NCI-H146 treated with DMSO at 0.1 percent for 48 hours (cell line): ENCODE results near the gene CASKIN2.

Experiments
- DNase-seq: peaks from one replicate; lab custom pipeline; 2025; ENCODE audit not compliant: unreplicated experiment; lab: John Stamatoyannopoulos, UW

CASKIN2 gene

DNA sequence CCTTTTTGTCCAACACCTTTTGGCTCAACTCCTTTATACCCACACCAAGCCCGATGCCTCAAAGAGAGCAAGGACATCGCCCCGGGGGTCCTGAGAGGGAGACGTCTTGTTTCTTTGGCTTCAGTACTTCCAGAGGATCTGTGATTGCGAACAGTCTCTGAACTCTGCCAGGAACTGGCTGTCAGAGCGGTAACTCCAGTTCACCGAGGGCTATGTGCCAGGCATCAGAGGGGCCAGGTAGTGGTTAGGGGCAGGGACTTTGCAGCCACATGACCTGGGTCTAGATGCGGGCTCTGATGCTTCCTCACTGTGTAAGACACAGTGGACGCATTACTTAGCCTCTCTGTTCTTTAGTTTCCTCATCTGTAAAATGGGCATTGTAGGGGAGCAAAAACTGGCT lies 31.8 kb upstream of the CASKIN2 start:
- no peak for DNase-seq

DNA sequence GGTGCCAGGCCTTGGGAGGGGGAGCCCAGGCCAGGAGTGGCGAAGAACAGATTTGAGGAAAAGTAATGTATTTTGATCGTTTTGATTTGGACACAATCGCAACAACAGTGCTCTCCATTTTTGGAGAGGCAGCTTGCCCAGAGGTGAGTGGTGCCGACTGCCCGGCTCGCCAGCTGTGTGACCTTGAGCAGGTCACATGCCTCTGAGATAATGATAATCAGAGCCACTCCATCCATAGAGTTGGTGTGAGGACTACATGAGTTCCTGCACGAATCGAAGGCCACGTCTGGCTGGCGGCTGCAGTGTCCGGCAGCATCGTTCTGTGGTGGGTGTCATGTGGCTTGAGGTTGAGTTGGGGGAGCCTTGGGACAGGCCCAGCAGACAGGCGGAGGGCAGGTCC lies 30.8 kb upstream of the CASKIN2 start:
- no peak for DNase-seq

DNA sequence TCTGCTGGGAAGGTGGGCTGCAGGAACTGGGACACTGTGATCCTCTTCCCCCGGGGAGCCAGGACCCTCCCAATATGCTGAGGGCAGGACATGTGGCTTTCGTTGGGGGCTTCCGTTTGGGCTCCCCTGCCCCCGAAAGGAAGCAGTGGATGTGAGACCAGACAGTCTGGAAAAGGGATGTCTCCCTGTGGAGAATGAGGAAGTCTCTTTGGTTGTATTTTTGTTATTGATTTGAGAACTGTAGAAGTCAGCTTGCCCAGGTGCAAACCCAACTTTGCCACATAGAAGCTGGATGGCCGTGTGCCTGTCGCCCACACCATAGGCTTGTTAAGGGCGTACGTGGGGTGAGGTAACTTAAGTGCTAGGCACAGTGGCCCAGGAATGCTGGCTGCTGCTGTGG lies 28.9 kb upstream of the CASKIN2 start:
- DNase-seq: no peak

DNA sequence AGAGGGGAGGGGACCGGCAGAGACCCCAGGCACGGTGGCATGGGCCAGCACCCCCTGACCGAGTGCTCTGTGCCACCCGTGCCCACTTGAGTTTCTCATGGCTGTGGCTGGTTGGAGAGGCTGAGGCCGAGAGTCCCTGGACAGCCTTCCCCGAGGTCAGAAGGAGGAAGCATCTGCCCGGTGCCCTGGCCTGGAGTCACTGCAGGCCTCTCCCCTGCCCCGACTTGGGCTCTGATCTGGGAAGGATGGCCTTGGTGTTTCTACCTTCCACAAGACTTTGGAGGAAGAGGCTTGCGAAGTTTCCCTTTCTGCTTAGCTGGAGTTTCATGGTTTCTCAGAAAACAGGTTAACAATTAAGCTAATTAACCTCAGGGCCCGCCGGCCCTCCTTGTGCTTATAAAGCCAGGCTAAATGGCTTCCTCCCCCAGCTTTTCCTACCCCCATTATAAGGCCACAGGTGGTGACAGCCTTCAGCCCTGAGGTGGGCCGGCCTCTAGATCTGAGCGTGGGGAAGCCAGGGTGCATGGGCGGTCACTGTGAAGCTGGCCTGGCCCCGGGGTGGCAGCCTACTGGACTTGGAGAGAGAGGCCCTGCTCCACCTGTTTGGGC lies 27.5 kb upstream of the CASKIN2 start:
- DNase-seq: no peak

DNA sequence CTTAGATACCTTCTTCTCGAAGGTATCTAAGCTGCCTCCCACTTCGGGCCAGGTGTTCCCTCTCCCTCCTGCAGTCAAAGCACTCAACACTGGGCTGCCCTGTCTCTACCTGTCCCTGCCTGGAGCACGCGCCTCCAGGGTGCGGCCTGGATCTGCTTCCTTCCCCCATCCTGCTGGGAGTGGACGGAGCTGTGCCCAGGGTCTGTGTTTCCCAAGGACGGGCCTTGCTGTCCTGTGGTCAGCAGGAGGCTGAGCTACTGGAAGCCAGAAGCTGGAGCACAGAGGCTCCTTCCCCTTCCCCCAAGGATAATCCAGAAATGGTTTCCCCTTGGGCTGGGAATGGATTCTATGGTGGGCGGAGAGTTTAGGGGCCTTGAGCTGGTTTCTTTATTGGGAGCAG lies 26.9 kb upstream of the CASKIN2 start:
- DNase-seq: no peak

DNA sequence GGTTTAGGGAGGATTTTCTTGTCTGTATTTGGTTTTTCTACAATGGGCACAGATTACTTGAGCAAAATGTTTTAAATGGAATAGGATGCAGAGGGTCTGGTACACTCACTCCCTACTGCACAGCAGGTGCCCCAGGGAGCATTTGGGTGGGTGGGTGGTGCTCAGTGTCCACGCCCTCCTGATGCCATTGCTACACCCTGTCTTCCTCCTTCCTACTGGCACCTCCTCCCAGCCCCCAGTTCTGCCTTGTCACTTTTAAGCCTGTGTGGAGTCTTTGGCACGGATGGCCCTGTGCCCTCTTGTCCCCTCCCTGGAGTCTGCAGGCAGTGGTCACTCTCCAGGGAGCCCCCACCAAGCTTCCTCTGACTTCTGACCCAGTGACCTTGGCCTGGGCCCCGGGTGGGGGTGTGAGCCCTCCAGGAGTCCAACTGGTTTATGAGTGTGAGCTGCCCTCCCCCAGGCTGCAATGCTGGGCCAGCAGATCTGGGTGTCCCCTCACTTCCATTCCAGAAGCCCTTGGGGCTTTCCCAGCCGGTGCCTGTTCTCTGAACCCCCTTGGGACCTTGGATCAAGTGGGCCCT lies 25.7 kb upstream of the CASKIN2 start:
- DNase-seq: no peak

DNA sequence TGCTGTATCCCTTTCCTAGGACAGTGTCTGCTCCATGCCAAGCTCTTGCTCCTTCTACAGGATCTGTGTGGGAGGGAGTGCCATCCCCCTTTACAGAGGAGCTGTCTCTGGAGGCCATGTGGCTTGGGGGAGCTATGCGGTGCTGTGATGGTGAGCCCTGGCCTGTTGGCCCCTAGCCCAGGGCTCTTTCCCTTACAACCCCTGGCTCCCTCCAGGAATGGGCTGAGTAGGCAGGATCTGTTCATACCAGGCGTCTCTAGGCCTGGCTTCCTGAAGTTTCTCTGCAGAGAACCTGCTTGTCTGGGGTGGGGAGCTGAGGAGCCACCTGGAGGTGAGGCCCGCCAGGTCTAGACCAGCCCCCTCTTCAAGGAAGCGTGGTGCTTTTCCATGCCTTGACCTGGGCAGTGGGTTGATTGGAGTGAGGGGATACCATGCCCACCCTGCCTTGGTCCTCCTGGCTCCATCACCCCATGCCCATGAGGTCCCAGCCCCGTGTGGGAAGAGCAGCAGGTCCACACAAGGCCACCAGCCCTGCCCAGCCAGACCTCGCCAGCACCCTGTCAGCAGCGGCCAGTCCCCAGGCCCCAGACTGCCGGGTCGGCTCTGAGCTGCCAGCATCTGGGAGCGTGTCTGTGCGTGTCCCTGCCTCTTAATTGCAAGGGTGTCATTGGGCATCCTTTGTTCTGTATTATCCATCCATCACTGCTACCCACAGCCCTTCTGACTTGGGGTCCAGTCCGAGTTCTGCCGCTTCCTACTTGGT lies 24.8 kb upstream of the CASKIN2 start:
- no peak for DNase-seq

DNA sequence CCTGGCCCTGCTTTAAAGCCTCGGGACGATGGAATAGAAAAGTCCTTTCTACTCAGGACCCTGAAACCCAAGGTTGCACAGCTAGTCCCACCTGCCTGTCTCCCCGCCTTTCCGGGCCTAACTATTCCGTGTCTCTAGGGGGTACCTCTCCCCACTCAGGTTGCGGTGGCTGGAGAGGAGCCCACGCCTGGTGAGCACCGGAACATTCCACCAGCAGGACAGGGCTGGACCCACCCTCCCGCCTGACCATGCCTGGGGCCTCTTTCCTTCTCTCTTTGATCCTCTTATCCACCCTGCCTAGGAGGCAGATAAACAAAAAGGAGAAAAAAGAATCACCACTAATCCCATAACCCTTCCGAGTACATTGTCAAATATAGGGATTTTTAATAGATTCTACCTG lies 21.0 kb upstream of the CASKIN2 start:
- DNase-seq: no peak

DNA sequence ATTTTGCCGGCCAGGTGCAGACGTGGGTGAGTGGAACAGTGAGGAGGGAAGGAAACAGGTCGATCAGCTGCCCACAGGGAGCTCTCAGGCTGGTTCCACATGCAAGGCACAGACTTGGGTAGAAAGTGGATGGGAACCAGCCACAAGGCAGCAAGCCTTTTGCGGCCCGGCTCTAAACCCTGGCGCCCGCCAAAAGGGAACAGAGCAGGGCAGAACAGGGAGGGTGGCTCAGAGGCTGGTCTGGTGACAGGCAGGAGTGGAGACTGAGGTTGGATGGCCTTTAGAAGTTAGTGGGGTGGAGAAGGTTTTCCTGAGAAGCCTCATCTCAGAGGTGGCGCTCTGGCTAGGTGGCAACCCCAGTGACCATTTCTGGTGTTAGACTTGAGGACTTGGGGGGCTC lies 20.5 kb upstream of the CASKIN2 start:
- DNase-seq: no peak

DNA sequence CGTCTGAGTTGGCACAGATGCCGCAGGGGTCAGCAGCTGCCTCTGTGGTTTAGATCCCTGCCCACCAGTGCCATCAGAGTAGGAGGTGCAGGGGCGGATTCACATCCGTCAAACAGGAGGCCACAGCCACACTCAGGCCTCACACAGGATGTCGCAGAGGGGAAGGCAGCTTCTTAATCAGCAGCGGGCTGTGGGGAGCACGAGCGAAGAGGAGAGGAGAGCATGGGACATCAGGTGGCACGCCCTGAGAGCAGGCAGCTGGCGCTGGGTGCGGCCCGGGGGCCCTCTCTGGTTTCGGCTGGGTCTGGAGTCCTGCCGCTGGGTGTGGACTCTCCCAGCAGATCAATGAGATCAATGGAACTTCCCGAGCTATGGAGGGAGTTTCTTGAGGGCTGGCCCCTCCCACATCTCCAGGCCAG lies 19.8 kb upstream of the CASKIN2 start:
- no peak for DNase-seq

DNA sequence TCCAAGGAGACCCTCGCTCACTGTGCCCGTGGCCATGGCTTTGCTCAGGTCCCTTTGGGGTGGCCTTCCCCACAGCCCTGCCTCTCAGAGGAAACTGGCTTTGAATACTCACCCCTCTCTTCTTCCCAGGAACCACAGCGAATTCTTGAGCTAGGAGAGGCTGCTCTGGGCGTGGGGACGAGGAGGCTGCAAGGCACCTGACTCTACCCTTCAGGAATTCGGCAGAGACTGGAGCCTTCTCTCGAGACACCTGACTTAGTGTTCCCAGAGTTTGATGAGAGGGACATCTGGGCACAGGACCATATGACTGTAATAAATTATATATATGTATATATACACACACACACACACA lies 16.4 kb upstream of the CASKIN2 start:
- no peak for DNase-seq

DNA sequence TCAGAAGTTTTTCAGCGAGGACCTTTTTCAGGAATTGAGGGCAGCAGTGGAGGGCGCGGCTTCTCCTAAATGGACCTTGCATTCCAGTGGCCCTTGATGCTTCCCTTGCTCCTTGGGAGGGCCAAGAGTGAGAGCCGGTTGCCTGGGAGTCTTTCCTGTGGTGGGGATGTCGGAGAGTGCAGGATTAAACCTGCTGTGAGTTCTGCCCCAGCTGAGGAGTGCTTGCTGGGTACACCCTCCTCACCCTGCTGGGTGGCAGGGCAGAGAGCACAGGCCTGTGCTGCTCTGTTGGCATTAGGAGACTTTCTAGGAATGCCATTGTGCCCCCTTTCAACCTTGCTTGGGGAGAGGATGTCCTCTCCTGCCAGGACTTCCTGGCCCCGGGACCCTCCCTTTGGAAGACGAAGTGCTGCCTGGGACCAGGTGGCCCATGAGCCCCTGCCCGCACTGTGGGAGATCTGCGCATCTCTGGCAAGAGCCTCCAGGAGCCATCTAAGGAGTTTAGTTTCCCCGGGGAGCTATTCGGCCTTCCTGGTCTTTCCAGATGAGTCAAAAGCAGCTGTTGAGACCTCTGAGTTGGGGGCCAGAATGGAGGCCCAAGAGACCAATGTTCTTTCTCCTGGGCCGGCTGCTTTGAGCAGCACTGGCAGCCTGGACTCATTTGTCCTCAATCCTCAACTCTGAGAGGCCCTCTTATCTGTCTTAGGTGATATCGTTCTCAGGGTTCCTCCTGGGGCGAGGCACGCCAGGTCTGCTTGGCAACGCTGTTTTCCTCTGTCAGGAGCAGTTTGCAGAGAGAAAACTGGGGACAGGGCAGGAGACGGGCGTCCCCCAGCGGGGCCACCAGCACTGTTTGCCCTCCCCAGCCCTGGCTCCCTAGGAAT lies 15.7 kb upstream of the CASKIN2 start:
- DNase-seq: no peak

DNA sequence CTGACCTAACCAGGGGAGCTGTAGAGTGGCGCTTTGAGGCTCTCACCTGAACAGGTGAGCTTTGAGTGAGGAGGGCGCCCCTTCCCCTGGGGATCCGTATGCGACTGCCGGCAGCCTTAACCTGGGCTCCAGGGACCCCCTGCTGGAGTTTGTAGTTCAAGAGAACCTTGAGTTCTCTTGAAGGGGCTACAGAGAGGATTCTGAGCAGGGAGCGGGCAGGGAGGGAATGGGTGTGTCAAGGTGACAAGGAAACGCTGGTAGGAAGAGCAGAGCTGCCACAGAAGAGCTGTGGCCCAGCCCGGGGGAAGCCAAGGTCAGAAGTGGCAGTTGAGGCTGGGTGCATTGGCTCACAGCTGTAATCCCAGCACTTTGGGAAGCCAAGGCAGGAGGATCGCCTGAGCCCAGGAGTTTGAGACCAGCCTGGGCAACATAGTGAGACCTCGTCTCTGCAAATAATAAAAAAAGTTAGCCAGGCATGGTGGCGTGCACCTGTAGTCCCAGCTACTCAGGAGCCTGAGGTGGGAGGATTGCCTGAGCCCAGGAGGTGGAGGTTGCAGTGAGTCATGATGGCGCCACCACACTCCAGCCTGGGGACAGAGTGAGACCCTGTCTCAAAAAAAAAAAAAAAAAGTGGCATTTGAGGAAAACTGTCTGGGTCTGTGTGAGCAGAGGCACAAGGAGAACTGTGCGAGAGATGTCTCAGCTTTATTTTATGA lies 11.4 kb upstream of the CASKIN2 start:
- no peak for DNase-seq

DNA sequence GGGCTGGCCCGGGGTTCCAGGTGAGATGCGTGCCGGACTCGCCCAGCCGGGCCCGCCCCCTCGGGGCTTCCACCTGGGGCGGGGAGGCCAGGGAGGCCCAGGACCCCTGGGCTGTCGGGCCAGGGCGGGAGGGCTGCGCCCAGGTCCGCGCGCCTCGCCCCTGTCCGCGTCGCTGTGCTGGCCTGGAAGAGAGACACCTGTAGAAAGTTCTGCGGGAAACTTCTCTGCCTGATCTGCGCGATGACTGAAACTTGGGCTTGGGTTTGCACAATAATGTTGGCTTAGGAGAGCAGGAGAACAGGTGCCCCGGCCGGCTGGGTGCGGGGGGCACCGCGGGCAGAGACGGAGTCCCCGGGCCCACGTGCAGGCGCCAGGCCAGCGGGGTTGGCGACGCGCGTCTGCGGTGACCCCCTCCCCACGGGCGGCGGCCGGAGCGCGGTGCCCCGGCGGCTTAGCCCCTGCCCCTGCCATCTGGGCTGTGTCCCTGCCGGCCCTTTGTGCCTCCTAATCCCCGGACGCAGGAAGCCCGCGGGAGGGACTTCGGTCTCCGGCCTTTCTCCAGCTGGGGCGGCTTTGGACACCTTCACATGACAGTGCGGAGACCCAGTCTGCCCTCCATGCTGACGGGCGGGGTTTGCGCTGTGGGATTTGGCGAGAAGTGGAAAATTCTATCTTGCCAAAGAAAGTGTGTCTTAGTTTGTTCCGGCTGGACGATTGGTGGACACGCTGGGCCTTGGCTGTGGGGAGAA lies 10.6 kb upstream of the CASKIN2 start:
- DNase-seq: no peak

DNA sequence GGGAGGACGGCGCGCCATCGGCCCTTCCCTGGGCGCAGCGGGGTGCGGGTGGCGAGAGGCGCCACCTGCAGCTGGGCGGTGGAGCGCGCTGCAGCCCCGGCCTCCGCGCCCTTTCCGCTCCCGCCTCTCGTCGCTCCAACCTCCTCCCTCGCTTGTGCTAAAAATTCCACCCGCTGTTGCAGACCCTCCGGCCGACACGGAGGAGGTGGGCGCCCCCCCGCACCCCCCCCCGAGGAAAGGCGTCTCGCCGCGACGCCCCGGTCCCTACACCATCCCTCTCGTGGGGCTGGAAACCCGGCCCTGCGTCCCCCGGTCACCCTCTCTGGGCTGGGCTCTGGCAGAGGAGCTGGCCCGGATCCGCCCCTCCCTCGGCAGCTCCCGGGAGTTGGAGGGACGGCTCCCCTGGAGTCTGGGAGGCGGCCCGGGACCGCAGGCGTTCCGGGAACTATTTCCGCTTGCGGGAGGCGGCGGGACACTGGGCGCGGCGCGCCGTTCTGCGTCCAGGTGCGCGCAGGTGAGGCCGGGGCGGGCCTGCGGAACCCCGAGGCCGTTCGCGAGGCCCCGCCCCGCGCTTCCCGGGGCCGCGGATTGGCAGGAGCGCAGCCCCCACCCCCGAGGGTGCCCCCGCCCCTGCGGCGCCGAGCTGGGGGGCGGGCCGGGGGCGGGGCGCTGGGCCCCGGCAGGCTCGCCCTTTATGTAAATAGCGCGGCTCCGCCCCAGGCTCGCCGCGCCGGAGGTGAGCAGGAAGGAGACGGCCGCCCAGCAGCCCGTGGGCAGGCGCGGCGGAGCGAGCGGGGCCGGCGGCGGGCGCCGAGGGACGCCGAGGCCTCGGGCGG lies 9.9 kb upstream of the CASKIN2 start, which contains the start of gene LLGL2:
Gene LLGL2 (plus strand): TSS at position 728 of the 836 bp plus-strand sequence. CDS start 17,730 bp downstream, outside the sequence.
- peak; percentile 70 for DNase-seq

DNA sequence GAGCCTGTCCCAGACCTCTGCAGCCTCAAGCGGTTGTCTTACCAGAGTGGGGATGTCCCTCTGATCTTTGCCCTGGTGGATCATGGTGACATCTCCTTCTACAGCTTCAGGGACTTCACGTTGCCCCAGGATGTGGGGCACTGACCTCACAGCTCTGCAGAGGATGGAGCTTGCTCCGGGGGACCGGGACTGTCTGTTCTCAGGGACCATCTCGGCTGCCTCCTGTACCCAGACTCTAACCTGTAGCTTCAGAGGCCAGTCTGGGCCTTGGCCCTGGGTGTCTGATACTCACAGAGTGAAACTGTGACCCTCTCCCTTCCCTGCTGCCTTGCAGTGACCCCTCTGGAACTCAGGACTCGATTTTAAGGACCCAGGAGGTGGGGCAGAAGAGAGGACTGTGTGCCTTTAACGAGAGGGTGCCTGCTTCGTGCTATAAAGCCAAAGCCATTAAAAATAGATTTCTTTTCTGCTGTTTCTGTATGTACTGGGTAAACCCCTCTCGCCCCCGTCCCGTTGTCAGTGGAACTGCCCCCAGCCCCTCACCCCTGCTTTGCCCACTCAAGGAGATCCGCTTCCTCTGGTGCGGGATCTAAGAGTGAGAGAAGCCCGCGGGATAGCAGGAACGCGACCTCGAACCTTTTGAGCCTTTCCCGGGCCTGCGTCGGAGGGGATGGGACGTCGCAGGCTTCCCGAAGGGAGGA lies 9.1 kb upstream of the CASKIN2 start:
- DNase-seq: no peak

DNA sequence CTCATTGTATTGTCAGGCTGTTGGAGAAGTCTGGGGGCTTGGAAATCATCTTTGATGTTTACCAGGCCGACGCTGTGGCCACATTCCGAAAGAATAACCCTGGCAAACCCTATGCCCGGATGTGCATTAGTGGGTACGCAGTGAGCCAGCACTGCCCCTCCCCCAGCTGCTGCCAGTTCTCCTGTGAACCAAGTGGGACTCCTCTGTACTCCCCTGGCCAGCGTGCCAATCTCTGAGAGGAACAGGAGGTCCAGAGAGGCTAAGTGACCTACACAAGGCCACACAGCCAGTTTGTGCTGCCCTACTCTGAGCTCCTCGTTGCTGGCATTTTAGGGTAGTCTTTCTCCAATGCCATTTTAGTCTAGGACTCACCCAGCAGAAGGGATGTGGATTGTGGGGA lies 8.3 kb upstream of the CASKIN2 start:
- no peak for DNase-seq

DNA sequence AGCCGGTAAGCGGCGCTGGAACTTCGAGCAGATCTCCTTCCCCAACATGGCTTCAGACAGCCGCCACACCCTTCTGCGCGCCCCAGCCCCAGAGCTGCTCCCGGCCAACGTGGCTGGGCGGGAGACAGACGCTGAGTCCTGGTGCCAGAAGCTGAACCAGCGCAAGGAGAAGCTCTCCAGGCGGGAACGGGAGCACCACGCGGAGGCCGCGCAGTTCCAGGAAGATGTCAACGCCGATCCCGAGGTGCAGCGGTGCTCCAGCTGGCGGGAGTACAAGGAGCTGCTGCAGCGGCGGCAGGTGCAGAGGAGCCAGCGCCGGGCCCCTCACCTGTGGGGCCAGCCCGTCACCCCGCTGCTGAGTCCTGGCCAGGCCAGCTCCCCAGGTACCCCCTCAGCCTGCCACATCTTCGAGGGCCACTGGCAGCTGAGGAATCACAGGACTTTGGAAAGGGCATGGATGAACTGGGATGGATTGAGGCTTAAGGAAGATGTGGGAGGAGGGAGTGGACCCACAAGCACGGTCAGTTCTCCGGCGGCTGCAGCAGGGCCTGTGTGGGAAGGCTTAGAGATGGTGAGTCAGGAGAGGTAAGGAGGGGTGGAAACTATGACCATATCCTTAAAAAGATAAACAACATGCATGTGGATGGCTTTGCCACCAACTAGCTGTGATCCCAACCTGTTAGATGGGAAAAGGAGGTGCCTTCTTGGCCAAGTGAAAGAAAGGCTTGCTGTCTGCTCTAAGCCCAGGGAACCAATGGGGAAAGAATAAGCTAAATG lies 6.8 kb upstream of the CASKIN2 start:
- DNase-seq: no peak
